DMS 273 treated with DMSO at 0.1 percent for 48 hours (cell line): ENCODE data around the gene EPHB6.

Source experiments
- DNase-seq: peaks from one replicate; lab custom pipeline; 2025; lab: John Stamatoyannopoulos, UW

Gene EPHB6

DNA sequence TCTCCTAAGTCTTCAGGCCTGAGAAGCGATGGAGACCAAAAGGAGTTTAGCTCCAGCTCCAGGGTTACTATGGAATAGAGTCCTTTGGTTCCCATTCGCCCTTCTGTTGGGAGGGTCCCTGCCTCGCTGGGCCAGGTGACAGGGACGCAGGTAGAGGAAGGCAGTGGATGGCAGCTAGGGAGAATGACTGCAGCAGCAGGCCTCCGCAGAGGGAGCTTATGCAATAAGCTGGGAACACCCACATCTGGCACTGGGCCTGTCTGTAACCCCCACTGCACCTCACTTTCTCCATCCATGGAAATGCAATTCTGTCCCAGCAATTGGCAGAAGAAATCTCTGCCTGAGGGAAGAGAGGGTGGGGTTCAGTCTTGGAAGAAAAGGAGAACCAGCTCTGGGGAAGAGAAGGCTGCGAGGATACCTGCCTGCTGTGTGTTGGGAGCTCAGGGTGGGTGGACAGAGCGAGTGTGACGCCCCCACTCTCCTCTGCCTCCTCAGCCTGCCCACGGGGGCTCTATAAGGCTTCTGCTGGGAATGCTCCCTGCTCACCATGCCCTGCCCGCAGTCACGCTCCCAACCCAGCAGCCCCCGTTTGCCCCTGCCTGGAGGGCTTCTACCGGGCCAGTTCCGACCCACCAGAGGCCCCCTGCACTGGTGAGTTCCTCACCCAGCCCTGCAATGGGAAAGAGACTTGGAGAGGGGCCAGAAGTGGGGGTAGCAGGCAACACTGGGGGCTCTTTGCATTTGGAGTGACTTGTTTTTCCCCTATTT lies 10.3 kb downstream of the EPHB6 start:
- no peak for DNase-seq

DNA sequence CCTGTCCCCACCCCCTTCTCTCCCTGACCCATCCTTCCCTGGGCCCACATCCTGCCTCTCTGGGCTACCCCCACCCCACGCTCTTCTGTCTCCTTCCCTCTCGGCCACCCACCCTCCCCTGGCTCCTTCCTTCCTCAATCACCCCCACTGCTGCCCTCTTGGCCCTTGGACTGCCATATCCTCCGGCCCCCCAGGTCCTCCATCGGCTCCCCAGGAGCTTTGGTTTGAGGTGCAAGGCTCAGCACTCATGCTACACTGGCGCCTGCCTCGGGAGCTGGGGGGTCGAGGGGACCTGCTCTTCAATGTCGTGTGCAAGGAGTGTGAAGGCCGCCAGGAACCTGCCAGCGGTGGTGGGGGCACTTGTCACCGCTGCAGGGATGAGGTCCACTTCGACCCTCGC lies 10.9 kb downstream of the EPHB6 start:
- DNase-seq, result no peak

- DNase-seq, result no peak
Observed at GRCh38 chr7:142866361-142867096, 11.7 kb downstream of the EPHB6 start.

DNA sequence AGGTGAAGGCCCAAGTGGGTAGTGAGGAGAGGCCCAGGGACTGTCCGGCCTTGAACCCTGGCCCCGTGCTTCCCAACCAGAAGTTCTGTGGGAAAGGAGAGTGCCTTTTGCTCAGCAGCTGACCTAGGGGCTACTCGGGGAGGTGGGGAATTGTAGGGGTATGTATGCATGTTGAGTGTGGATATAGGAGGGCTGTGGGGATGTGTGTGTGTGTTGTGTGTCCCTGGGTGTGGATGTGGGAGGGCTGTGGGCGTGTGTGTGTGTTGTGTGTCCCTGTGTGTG lies 12.2 kb downstream of the EPHB6 start:
- no peak for DNase-seq

DNA sequence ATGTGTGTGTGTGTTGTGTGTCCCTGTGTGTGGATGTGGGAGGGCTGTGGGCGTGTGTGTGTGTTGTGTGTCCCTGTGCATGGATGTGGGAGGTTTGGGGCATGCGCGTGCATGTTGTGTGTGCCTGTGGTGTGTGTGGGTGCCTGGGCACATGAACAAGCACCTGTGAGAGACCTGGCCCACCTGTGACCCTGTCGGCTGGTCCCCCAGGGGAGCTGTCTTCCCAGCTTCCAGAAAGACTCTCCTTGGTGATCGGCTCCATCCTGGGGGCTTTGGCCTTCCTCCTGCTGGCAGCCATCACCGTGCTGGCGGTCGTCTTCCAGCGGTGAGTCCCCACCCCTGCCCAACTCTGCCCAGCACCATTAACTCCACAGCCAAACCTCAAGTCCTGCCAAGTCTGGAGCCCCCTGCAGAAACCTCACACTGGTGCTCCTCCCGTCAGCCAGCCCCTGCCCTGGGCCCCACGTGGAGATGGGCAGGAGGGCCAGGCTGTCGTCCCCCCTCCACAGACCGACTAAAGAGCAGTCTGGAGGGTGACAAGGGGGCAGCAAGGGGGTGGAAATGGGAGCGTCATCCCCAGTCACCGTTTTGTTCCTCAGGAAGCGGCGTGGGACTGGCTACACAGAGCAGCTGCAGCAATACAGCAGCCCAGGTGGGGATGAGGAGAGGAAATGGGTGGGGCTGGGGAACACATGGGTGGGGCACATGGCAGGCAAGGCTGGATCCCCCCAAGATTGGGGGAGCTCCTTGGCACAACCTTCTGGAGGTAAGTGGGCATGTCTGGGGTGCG lies 12.7 kb downstream of the EPHB6 start:
- no peak for DNase-seq

GRCh38 chr7:142868188-142868985 lies 13.5 kb downstream of the EPHB6 start:
- no peak for DNase-seq

- no peak for DNase-seq
Observed at GRCh38 chr7:142868986-142869415, 14.1 kb downstream of the EPHB6 start.

- DNase-seq, result no peak
Observed at GRCh38 chr7:142869434-142869833, 14.6 kb downstream of the EPHB6 start.

DNA sequence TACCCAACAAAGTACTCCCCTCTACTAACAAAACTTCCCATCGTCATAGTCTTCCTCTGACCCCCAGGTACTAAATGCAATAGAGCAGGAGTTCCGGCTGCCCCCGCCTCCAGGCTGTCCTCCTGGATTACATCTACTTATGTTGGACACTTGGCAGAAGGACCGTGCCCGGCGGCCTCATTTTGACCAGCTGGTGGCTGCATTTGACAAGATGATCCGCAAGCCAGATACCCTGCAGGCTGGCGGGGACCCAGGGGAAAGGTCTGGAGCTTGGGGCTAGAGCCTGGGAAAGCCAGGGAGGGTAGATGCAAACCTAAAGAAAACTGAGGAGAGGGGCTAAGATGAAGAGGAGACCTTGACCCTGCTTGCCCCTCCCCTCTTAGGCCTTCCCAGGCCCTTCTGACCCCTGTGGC lies 15.3 kb downstream of the EPHB6 start:
- DNase-seq, result no peak

- DNase-seq, result no peak
Observed at GRCh38 chr7:142870566-142871259, 15.8 kb downstream of the EPHB6 start.

DNA sequence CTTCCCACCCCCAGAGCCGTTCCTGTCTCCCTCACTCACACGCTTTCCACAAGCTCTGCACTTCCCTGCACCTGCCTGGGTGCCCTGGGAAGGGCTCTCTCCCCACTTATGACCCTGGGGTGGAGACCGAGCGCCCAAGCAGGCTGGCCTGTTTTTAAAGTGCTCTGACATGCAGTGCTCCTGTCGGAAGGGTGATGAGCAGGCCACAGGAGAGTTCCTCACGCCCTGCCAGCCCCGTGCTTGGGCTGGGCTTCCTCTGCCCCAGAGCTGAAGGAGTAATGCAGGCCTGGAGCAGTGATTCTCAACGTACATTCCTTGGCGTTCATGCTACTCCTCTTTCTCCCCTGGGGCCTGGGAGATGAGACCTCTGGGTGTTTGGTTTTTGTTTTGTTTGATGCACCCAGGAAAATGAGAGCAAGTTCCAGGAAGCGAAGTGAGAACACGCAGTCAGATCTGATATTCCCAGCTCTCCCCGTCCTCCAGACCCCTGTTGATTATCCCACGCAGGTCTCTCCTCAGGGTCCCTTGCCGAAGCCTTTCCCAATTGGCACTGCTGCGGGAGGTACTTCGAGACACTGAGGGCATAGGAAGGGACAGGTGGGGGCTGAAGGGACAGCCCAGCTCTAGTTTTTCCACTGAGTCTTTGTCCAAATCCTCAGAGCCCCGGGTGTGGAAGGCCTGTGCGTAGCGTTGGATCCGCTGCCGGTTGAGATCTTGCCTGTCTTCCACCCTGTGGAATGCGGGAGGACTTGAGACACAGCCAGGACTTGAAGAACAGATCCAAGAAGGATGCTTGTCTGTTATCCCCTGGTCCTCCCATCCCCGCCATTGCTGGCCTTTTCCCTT lies 16.6 kb downstream of the EPHB6 start:
- DNase-seq, result no peak

- DNase-seq, result no peak
Observed at GRCh38 chr7:142872106-142872675, 17.3 kb downstream of the EPHB6 start.

- no peak for DNase-seq
Observed at GRCh38 chr7:142873281-142873784, 18.5 kb downstream of the EPHB6 start.

DNA sequence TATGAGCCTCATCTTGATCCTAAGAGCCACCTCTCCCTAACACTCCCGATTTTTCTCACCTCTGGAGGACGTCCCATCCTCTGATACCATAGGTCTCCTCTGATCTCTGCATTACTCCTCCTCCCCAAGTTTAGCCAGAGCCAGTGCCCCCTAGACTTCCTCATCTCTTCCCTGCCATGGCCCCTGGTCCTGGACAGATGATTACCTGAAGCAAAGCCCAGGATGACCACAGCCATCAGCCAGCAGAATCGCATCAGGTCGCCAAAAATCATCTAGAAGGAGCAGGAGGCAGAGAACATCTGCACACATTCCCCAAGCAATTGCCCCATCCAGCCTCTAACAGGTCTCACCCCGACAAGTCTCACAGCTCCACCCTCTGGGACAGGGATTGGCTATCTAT lies 19.0 kb downstream of the EPHB6 start:
- no peak for DNase-seq

GRCh38 chr7:142874409-142874808 lies 19.5 kb downstream of the EPHB6 start:
- no peak for DNase-seq

- DNase-seq, result no peak
Observed at GRCh38 chr7:142874837-142875236, 20.0 kb downstream of the EPHB6 start.

- no peak for DNase-seq
Observed at GRCh38 chr7:142875456-142875855, 20.6 kb downstream of the EPHB6 start.

GRCh38 chr7:142876236-142876960 lies 21.5 kb downstream of the EPHB6 start:
- no peak for DNase-seq
